ENCODE measurements around the gene ATPAF2.

Gene ATPAF2

DNA sequence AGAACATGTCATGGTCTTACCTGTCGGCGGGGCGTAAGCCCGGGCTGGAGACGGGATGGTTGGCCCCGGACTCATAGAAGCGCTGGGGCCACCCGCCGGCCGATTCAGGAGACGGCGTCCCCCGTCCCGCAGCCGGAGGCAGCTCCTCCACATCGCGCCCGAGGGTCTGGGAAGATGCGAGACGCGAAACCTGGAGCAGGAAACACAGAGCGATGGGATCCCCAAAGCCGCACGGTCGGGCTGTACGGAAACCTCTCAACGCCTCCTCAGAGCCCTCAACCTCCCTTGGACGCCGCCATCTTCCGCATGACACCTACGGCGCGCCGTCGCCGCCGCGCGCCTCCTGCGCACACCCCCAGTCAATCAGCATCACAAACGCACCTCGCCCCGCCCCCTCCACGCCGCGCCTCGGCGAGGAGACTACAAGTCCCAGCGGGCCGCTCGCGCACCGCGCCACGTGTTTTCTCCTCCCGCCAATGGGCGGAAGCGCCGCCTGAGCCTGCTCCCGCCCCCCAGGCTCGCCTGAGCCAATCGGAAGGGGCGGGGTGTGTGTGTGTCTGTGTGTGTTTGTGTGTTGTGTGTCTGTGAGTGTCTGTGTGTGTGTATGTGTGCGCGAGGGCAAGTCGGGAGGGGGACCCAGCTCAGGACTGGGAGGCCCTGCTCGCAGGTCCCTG, at the start of gene ATPAF2, which contains the start of gene GID4:
Gene ATPAF2 (minus strand): TSS at position 308 of the 674 bp plus-strand sequence. CDS start 155 bp downstream, at position 153.
Gene GID4 (plus strand): TSS at position 548 of the 674 bp plus-strand sequence. CDS start 57 bp downstream, at position 605.
- FAIRE-seq = peak; percentile 98

DNA sequence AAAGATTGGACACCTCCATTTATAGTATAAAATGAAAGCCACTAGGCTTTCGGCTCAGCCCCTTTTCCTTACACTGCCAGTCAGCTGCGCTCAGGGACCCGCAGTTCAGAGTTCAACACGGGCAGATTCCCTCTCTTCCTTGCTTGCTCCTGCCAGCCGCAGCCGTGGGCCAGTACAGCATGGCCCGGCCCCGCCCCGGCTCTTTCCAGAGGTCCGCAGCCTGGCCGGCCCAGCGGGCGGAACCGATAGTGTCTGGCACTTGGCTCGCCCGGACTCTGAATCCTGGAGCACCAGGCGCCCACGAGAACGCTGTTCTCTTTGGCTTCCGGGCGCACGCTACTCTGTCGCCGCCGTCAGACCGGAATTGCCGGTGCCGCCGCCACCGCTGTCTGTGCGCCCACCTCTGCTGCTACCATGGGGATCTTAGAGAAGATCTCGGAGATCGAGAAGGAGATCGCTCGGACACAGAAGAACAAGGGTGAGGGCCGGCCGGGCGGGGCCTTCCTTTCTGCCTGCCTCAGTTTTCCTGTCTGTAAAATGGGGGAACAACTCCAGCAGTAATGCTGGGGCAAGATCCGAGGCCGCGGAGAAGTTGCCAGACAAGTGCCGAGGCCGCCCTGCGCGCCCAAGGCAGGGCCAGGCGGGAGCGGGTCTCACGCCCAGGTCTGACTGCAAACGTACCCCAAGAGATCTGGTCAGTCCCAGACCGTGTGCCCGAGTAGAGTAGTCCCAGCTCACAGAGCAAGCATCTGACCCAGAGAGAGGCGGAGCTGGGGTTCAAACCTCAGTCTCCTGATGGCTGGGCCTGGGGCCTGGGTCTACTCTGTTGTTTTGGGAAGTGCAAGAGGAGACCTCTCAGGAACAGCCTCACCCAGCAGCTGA, 48.9 kb upstream of the ATPAF2 start, which contains the start of gene DRG2:
Gene DRG2 (plus strand): TSS at position 339 of the 882 bp plus-strand sequence. CDS start 76 bp downstream, at position 415.
- FAIRE-seq = peak; percentile 87

DNA sequence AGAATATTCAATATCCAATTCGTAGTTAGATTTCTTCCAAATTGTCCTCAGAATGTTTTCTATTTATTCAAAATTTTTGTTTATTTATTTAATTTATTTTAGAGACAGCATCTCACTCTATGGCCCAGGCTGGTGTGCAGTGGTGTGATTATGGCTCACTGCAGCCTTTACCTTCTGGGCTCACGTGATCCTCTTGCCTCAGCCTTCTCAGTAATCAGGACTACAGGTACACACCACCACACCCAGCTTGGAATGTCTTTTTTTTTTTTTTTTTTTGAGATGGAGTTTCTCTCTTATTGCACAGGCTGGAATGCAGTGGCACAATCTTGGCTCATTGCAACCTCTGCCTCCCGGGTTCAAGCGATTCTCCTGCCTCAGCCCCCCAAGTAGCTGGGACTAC, 45.3 kb upstream of the ATPAF2 start:
- no peak for FAIRE-seq

DNA sequence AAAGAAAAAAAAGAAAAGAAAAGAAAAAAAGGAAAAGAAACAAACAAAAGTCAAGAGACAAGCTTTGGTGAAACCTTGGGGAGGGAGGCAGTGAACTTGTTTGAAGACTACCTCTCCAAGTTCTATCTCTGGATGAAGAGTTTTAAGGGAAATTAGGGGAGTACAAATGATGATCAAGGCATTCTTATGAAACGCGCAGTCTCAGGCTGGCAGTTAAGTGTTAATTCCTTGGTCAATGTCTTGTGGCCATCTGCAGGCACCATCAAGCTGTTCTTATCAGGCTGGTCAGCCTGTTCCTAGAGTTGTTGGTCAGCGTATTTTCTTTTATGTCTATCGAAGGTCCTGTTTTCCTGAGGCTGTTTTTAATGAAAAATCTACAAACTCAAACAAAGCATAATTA, 40.6 kb upstream of the ATPAF2 start:
- no peak for FAIRE-seq

DNA sequence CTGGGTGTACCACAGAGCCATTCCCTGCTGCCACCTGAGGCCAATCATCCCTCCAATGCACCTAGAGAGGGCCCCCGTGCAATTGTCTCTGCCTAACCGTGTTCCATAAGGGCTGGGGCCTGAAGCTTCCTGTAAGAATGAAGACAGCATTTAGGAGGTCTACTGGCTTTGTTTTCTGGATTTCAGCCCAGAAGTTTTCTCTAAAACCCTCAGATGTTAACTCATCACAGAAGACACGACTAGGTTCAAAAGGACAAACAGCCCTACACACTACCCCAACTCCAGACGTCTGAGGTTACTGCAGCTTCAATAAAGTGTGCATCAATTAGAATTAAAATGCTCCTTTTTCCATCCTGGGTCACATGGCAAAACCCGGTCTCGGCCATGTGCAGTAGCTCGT, 38.0 kb upstream of the ATPAF2 start:
- no peak for FAIRE-seq

DNA sequence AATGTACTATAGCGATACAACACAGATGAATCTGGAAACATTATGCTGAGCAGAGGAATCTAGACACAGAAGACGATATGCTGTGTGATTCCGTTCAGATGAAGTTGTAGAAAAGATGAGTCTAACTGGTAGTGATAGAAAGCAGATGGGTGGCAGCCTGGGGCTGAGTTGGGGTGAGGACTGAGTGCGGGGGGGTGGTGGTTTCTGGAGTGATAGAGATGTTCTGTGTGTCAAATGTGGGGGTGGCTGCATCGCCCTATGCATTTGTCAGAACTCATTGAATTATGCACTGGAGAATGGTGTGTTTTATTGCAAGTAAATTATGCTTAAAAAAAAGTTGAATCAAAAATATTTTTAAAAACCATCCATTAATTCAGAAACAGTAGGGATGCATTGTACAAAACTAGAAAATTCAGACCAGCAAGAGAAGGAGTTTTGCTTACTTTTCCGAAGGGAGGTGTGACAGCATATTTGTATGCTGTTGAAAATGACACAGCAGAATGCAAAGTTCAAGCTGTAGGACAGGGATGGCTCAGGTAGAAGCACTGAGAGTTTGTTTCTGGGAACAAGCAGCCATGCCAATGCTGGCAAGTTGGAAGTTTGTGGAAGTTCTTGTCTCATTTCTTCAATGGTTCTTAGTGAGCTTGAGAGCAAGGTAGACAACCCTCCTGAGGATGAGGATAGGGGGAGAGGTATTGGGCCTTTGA, 35.8 kb upstream of the ATPAF2 start:
- FAIRE-seq = no peak

DNA sequence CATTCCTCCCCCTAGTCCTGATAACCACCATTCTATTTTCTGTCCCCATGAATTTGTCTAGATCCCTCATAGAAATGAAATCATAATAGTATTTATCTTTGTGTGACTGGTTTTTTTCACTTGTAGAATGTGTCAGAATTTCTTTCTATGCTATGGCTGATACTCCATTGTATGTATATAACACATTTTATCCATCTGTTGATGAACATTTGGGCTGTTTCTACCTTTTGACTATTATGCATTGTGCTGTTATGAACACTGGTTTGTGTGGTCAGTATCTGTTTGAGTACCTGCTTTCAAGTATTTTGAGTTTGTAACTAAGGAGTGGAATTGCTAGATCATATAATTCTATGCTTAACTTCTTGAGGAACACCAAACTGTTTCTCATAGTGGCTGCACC, 32.8 kb upstream of the ATPAF2 start:
- FAIRE-seq = no peak

DNA sequence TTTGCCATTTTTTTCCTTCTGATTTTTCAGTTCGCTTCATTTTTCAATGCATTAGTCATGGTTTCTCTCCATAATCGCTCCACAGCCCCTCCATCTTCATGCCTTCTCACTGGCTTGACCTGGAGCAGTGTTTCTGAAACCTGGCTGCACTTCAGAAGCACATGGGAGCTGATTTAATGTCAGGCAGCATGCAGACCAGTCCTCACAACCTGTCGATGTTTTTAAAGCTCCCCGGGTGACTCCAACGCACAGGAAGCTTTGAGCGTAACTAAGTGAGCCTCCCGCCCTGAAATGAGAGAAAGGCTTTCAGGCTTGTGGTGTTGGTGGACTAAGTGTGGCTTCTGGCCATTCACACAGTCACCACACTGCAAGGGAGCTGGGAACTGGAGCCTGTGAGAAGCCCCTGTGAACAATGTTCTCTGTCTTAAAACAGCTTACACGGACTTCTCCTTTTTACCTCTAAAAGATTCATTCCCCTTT, 31.9 kb upstream of the ATPAF2 start:
- FAIRE-seq = peak; percentile 8

DNA sequence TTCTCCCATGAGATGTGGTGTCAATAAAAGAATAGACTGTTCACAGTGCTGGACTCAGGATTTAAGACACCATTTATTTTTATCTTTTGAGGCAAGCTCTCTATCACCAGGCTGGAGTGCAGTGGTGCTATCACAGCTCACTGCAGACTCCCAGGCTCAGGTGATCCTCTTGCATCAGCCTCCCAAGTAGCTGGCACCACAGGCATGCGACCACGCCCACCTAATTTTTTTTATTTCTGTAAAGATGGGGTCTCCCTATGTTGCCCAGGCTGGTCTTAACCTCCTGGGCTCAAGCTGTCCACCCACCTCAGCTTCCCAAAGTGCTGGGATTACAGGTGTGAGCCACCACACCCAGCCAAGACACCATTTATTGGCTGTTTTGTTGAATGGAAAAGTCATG, 30.1 kb upstream of the ATPAF2 start:
- no peak for FAIRE-seq

DNA sequence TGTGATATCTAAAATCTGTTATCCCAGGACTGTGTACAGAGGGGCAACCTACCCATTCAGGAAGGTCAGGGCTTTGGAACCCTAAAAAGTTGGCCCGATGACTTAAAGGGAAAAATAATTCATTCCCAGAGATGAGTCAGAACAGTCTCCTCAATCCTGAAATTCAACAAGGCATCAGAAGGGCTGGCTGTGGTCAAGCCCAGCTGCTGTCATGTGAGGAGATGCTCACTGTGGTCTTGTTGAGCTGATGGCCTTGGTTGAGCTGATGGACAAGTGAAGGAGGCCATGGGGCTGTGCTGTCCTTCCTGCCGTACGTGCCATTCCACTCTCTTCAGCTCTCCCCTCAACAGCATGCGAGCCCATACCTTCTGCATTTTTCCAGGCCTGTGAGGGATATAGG, 27.9 kb upstream of the ATPAF2 start:
- FAIRE-seq = no peak

DNA sequence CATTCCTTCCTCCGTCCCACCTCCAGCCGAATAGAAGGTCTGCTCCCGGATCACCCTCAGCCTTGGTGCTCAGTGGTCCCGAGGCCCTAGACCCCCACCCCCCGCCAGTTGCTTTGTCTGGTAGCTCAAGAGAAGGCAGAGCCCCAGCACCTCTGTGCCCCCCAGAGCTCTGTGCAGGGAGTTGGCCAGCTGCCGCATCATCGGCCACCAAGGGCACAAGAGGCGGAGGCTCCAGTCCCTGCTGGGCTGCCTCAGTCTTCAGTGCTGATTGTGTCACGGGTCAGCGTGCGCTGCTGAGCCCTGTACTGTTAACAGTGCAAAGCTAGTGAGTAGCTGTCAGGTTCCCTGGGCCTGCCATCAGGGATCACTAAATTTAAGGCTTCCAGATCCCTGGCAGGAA, 26.6 kb upstream of the ATPAF2 start:
- no peak for FAIRE-seq

DNA sequence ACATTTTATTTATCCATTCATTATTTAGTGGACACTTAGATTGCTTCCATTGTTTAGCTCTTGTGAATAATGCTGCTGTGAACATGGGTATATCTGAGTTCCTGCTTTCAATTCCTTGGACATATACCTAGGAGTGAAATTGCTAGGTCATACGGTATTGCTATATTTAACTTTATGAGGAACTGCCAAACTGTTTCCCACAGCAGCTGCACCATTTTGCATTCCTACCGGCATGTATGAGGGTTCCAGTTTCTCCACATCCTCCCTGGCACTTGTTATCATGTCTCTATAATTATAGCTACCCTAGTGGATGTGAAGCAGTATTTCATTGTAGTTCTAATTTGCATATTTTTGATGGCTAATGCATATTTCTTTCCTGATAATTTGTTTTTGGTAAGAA, 25.1 kb upstream of the ATPAF2 start:
- FAIRE-seq = no peak

DNA sequence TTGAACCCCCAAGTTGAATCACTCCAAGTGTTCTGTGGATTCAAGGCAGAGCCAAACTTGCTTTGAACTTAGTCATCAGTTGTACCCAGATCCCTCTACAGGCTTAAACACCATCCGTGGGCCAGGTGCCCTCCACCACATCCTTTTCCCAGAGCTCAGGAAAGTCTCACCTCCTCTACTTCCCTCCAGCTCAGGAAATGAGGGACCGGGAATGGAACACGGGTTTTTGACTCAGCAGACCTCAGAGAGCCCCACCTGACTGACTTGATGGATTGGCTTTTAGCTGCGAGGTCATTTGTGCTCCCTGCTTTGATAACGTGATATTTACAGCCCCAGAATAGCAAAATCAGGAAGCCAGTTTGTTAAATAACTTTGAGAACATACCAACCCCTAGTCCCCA, 20.3 kb upstream of the ATPAF2 start:
- FAIRE-seq = no peak

DNA sequence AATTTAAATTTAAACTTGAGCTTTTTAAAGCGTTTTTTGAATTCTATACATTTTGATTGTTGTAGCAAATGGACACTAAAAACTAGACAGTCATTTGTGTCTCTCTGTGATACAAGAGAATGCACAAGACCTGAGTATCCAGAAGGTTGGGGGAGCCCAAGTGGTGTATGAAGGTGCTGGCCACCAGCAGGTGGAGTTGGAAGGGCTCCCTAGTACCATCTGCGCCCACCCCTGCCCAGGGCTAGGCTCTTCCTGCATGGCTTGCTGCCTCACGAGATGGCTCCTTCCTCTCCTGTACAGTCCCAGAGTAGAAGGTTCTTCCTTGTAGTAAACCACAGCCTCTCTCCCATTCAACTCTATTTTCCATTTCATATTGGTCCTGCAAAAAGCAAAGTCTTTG, 17.2 kb upstream of the ATPAF2 start:
- no peak for FAIRE-seq

DNA sequence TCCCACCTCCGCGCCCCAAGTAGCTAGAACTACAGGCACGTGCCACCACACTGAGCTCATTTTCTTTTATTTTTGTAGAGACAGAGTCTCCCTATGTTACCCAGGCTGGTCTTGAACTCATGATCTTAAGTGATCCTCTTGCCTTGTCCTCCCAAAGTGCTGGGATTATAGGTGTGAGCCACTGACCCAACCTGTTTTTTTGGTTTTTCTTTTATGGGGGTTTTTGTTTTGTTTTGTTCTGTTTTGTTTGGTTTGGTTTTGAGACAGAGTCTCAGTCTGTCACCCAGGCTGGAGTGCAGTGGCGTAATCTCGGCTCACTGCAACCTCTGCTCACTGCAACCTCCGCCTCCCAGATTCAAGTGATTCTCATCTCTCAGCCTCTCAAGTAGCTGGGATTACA, 16.6 kb upstream of the ATPAF2 start:
- no peak for FAIRE-seq

DNA sequence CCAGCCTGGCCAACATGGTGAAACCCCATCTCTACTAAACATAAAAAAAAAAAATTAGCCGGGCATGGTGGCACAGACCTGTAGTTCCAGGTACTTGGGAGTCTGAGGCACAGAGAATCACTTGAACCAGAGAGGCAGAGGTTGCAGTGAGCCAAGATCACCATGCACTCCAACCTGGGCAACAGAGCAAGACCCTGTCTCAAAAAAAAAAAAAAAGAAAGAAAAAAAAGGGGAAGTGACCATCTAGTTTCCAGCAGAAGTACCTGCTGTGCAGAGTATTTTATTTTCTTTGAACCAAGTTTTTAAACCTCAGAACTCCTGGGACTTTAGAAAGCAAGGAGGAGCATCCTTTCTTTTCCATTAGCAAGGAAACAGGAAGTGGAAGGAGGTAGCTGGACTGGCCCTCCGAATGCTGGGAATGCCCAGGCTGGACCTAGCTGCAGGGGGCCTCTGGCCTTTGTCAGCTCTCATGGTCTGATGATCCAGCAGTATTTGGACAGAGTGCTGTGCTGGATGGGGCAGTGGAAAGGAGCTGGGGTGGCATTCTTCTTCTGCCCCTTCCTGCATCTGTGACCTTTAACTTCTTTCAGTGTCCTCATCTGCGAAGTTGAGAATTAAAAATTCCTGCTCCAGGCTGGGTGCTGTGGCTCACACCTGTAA, 6.9 kb upstream of the ATPAF2 start:
- FAIRE-seq = no peak

DNA sequence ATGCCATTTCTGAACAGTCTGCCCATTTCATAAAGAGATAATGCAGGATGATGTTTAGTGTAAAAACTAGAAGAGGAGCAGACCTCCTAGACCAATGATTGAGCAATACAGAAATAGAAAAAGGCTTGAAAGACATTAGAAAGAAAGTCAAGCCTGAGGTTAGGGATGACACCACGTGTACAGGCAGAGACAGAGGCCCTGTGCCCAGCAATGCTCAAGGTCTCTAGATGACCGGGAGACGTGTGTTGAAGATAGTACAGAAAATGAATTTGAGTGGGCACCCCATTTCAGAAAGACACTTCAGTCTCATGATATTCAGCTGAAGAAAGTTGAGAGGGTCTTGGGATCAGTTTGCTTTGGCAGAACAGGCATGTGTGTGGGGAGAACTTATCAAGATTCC, 5.6 kb upstream of the ATPAF2 start:
- FAIRE-seq = no peak

DNA sequence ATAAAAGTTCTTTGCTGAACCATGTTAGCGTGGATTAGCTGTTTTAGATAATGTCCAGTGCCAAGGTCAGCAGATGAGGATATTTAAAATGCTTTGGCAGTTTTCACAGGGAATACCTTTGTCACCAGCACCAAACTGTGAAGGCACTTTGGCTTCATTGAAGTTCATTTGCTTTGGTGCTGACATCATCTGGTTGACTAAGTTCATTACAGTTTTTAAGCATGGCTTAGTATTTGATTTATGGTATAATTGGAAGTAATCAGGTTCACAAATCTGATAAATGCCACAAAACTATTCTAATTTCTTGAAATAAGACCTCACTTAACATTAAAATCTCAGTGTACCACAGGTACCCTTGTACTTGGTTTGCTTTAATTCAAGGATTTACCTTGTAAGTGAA, 4.5 kb upstream of the ATPAF2 start:
- no peak for FAIRE-seq

DNA sequence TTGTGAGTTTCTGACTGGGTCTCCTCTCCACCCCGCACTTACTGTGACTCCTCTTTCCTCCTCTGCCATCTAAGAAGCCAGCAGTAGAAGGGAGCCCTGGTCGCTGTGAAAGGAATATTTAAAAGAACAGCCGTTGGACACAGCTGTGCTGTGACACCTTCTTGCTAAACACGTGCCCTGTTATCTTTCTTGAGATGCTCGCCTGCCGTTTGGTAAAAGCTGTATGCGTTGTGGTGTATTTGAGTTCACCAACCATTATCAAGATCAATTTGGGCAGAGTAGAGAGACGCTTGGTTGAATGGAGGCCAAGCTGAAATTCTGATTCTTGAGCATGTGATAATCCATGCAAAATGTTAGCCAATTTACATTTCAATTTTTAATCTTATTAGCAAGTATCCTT, 4.0 kb upstream of the ATPAF2 start:
- no peak for FAIRE-seq

DNA sequence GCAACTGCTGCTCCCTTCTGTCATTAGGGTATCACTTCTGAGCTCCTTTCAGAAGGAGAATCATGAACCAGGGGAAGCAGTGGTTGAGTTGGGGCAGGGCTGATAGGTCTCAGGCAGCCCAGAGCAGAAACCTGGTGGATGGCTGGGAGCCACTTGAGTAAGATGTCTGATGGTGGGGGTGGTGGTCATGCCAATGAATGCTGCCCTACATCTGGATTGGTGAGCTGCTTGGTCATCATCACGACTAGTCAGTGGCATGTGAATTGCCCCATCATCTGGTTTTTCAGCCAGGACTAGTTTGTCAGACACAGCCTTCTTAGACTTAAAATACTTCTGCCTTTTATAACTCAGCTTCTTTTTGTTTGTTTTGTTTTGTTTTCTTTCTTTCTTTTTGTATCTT, 2.8 kb upstream of the ATPAF2 start:
- no peak for FAIRE-seq

DNA sequence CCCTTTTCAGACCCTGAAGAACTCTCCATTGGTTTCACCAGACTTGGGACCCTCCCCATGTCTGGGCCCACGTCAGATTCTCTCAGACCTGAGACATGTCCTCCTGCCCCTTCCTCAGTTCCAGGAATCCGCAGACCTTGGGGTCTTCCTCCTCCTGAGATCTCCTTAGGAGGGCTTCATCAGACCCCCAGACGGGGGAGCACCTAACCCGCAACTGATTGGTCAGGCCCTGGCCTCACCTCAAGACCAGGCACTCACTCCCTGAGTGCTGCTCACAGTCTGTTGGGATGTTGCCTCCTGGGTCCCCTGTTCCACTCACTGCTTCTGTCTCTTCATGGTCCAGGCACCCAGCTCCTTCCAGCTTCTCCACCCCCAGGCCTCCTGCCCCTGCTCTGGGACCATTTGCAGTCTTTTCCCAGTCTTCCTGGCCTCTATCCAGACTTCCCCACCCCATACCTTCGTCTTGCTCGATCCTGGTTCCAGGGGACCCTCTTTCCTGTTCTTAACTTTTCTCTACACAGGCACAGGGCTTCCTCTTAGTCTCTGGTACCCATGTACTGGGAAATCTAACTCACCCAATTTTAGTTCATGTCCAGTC, 1.4 kb upstream of the ATPAF2 start:
- no peak for FAIRE-seq

All from endometrium (tissue), 2 donors.